K562 (cell line): ENCODE data around the gene UBE2Q1. TPM values are rescaled to one million over a fixed set of nuclear protein-coding genes. Genes with fewer than 3 reads are reported as not detected.

ENCODE experiments used
- ATAC-seq: fragments of 200-7000 bp; cut with Tn5 transposase; 3 replicates; pipeline ENCODE4 v1.9.1; 2020; ENCODE audit warnings: moderate library complexity
- BruUV-seq: library from RNA; stranded (reverse); fragments of 400-500 nt; replicated peaks from 2 replicates; lab custom pipeline; 2021; lab: Mats Ljungman, UMichigan
- CTCF ChIA-PET: fragments of 300-600 bp; formaldehyde crosslinking; extraction: SDS; loops from one replicate; lab custom pipeline; 2021; ENCODE audit warnings: low intra/inter-chr PET ratio; lab: Yijun Ruan, JAX
- POLR2A ChIA-PET: fragments of 300-600, 350-650 bp; sonication (Branson Sonifier 250); formaldehyde crosslinking; extraction: SDS; loops from one replicate; lab custom pipeline; 2021; ENCODE audit warnings: antibody characterized with exemption, inconsistent platforms; lab: Yijun Ruan, JAX
- DNase-seq, 4 experiments: peaks; one replicate each; pipeline versions ENCODE4 v3.0.0 to v3.0.0-alpha.2; 2011 to 2018; ENCODE audit warnings: low spot score in 3 of 4, mixed read lengths in 3 of 4; ENCODE audit errors: extremely low read depth in 1 of 4
- FAIRE-seq: peaks from 2 replicates; lab custom pipeline; 2011; peaks lifted over from hg19 to GRCh38; lab: Jason Lieb, UNC
- H2AFZ ChIP-seq: 2 replicates; pipeline ENCODE4 v1.6.0; 2011; ENCODE audit warnings: low read depth, low read length, control low read depth, inconsistent platforms
- H3K27ac ChIP-seq: fragments of 200-600 bp; 3 replicates; pipeline ENCODE4 v1.8.0; 2011; ENCODE audit warnings: low read depth, mild to moderate bottlenecking, control low read depth, inconsistent platforms, low read length, moderate library complexity, mixed read lengths; ENCODE audit errors: extremely low read depth
- H3K27me3 ChIP-seq, 2 experiments: fragments of 300-600 bp in 1 of 2; 2 replicates in 1 of 2; 3 replicates in 1 of 2; pipeline versions ENCODE4 v1.6.0 to v1.8.0; 2011; ENCODE audit warnings: inconsistent platforms in 2 of 2, low read length in 2 of 2, mild to moderate bottlenecking in 1 of 2, mixed read lengths in 1 of 2, moderate library complexity in 1 of 2; ENCODE audit not compliant: control insufficient read depth in 2 of 2, insufficient read depth in 2 of 2
- H3K36me3 ChIP-seq: fragments of 300-600 bp; 3 replicates; pipeline ENCODE4 v1.8.0; 2011; ENCODE audit warnings: mild to moderate bottlenecking, low read length, inconsistent platforms; ENCODE audit not compliant: control insufficient read depth, insufficient read depth
- H3K4me1 ChIP-seq, 2 experiments: fragments of 200-600 bp in 1 of 2; replicated peaks in 1 of 2; 2 replicates in 1 of 2; 3 replicates in 1 of 2; pipeline versions ENCODE4 v1.5.1 to v1.8.0; 2011; ENCODE audit warnings: inconsistent platforms in 2 of 2, low read length in 2 of 2, mild to moderate bottlenecking in 1 of 2, mixed read lengths in 1 of 2, moderate library complexity in 1 of 2; ENCODE audit not compliant: control insufficient read depth in 2 of 2, insufficient read depth in 2 of 2
- H3K4me2 ChIP-seq: 2 replicates; pipeline ENCODE4 v1.6.1; 2011; ENCODE audit warnings: low read length, control low read depth, inconsistent platforms, mixed read lengths; ENCODE audit not compliant: insufficient read depth
- H3K4me3 ChIP-seq: fragments of 200-600 bp; sonication (generic), shearing (Covaris generic); 2 replicates; pipeline ENCODE4 v1.5.1; 2016; ENCODE audit warnings: control low read depth, inconsistent platforms
- H3K79me2 ChIP-seq: fragments of 200-600 bp; 3 replicates; pipeline ENCODE4 v1.8.0; 2011; ENCODE audit warnings: low read length, inconsistent platforms; ENCODE audit not compliant: control insufficient read depth, insufficient read depth
- H3K9ac ChIP-seq, 2 experiments: 2 replicates each; pipeline versions ENCODE4 v1.6.0 to v1.6.1; 2011; ENCODE audit warnings: low read depth in 2 of 2, low read length in 2 of 2, control low read depth in 1 of 2, inconsistent platforms in 1 of 2, mild to moderate bottlenecking in 1 of 2, mixed read lengths in 1 of 2; ENCODE audit not compliant: insufficient read depth in 1 of 2
- H3K9me1 ChIP-seq: one replicate; pipeline ENCODE4 v1.6.0; 2011; ENCODE audit warnings: inconsistent platforms, mild to moderate bottlenecking, low read length, moderate library complexity; ENCODE audit not compliant: control insufficient read depth, insufficient read depth
- H3K9me3 ChIP-seq: replicated peaks from 2 replicates; pipeline ENCODE4 v1.5.1; 2011; ENCODE audit warnings: low read depth, low read length, inconsistent platforms; ENCODE audit not compliant: control insufficient read depth, insufficient read depth
- H4K20me1 ChIP-seq: replicated peaks from 2 replicates; pipeline ENCODE4 v1.6.1; 2011; ENCODE audit warnings: low read length, inconsistent platforms, mixed read lengths; ENCODE audit not compliant: control insufficient read depth, insufficient read depth
- CREB1 ChIP-seq, 2 experiments: sonication (generic) in 1 of 2; formaldehyde crosslinking in 1 of 2; IDR thresholded peaks; 2 replicates each; pipeline versions ENCODE4 v1.6.1 to v1.8.0; 2012 to 2022; ENCODE audit warnings: inconsistent platforms in 1 of 2, mild to moderate bottlenecking in 1 of 2, missing genetic modification reagents in 1 of 2, moderate library complexity in 1 of 2
- CTBP1 ChIP-seq: fragments of 450-650 bp; IDR thresholded peaks from 2 replicates; pipeline ENCODE4 v1.6.1; 2016; ENCODE audit warnings: borderline replicate concordance
- ETS2 ChIP-seq: IDR thresholded peaks from 2 replicates; pipeline ENCODE4 v1.6.1; 2016; ENCODE audit warnings: borderline replicate concordance, missing genetic modification characterization, mild to moderate bottlenecking, moderate library complexity, missing compliant biosample characterization; ENCODE audit not compliant: poor library complexity, severe bottlenecking
- FOXP4 ChIP-seq: sonication (generic); formaldehyde crosslinking; IDR thresholded peaks from 2 replicates; pipeline ENCODE4 v1.8.0; 2022; ENCODE audit warnings: mild to moderate bottlenecking, missing genetic modification reagents, borderline replicate concordance
- GTF2A2 ChIP-seq: IDR thresholded peaks from 2 replicates; pipeline ENCODE4 v1.6.1; 2016; ENCODE audit warnings: mild to moderate bottlenecking, missing genetic modification characterization, missing compliant biosample characterization
- HMBOX1 ChIP-seq: sonication (generic); IDR thresholded peaks from 2 replicates; pipeline ENCODE4 v1.6.1; 2016
- HNRNPUL1 ChIP-seq: fragments of 200-400 bp; formaldehyde crosslinking; IDR thresholded peaks from 2 replicates; pipeline ENCODE4 v1.6.1; 2017; ENCODE audit warnings: low read length
- JUND ChIP-seq, 2 experiments: IDR thresholded peaks; 2 replicates in 1 of 2; 3 replicates in 1 of 2; pipeline ENCODE4 v1.6.1; 2011; ENCODE audit warnings: borderline replicate concordance in 2 of 2, low read depth in 2 of 2, low read length in 2 of 2, improper control_type of control experiment in 1 of 2, missing biosample characterization in 1 of 2, missing genetic modification characterization in 1 of 2, missing genetic modification reagents in 1 of 2
- KDM5B ChIP-seq: fragments of 200-600 bp; sonication (generic); IDR thresholded peaks from 2 replicates; pipeline ENCODE4 v1.6.1; 2012; ENCODE audit warnings: low read depth, mild to moderate bottlenecking, moderate library complexity, low read length, control low read depth, inconsistent platforms; ENCODE audit not compliant: insufficient replicate concordance
- MYBL2 ChIP-seq, 2 experiments: fragments of 450-650 bp in 1 of 2; sonication (generic) in 1 of 2; formaldehyde crosslinking in 1 of 2; IDR thresholded peaks; 2 replicates each; pipeline versions ENCODE4 v1.6.1 to v1.8.1; 2017 to 2022; ENCODE audit warnings: borderline replicate concordance in 1 of 2, inconsistent platforms in 1 of 2, low read depth in 1 of 2, mild to moderate bottlenecking in 1 of 2, missing genetic modification reagents in 1 of 2, moderate library complexity in 1 of 2
- OTX1 ChIP-seq: fragments of 450-650 bp; formaldehyde crosslinking; IDR thresholded peaks from 2 replicates; pipeline ENCODE4 v1.4.0; 2022; ENCODE audit warnings: mild to moderate bottlenecking
- PATZ1 ChIP-seq: fragments of 250-450 bp; sonication (Bioruptor Pico); IDR thresholded peaks from 2 replicates; pipeline ENCODE4 v1.5.0; 2020; ENCODE audit warnings: mild to moderate bottlenecking, borderline replicate concordance
- POLR2A ChIP-seq: fragments of 450-650 bp; conservative IDR thresholded peaks from 2 replicates; pipeline ENCODE4 v1.6.1; 2016
- PURB ChIP-seq: sonication (generic); formaldehyde crosslinking; IDR thresholded peaks from 2 replicates; pipeline ENCODE4 v1.9.0; 2021; ENCODE audit warnings: low read depth, mild to moderate bottlenecking, missing genetic modification reagents
- PYGO2 ChIP-seq: fragments of 450-650 bp; IDR thresholded peaks from 2 replicates; pipeline ENCODE4 v1.6.1; 2016; ENCODE audit warnings: mild to moderate bottlenecking, missing genetic modification characterization, moderate library complexity, missing compliant biosample characterization
- SAP30 ChIP-seq: fragments of 200-600 bp; sonication (generic); IDR thresholded peaks from 2 replicates; pipeline ENCODE4 v1.6.1; 2012; ENCODE audit warnings: borderline replicate concordance, low read depth, mild to moderate bottlenecking, moderate library complexity, low read length, control low read depth, inconsistent platforms; ENCODE audit not compliant: insufficient read depth, poor library complexity, severe bottlenecking
- ZNF444 ChIP-seq: fragments of 250-450 bp; sonication (Bioruptor Pico); IDR thresholded peaks from 2 replicates; pipeline ENCODE4 v1.4.0; 2020; ENCODE audit warnings: mild to moderate bottlenecking, moderate library complexity
- WGBS: fragments of 100-300 bp; shearing (Covaris generic); methylation state at CpG from one replicate; pipeline ENCODE4 v1.1.6; 2016; ENCODE audit warnings: low coverage, mixed read lengths; ENCODE audit not compliant: insufficient coverage; ENCODE audit errors: missing lambda C conversion rate; 5-methylcytosine and 5-hydroxymethylcytosine counted together
- in situ Hi-C: fragments of 300-500 bp; cut with MboI; formaldehyde crosslinking; loops from 4 replicates; pipeline ENCODE4 v1.15.0; 2018; ENCODE audit warnings: inconsistent platforms, mixed read lengths
- intact Hi-C: fragments of 100-400 bp; cut with micrococcal nuclease; formaldehyde crosslinking; loops from 2 replicates; pipeline ENCODE4 v1.14.2; 2022
- polyA plus RNA-seq, 8 experiments: library from polyadenylated mRNA; depleted of rRNA in 4 of 8; stranded (reverse) in 5 of 8; unstranded in 3 of 8; fragments of >200 nt; fragmentation: Nextera tagmentation in 2 of 8; fragmentation: Illumina TruSeq in 1 of 8; extraction: Ambion mirVana in 2 of 8; extraction: Trizol in 1 of 8; gene quantifications; 2 replicates each; pipeline versions ENCODE4 v1.2.1 to v1.2.3, GENCODE V29; 2011 to 2014; ENCODE audit warnings: inconsistent platforms in 1 of 8, missing spikeins in 1 of 8
- total RNA-seq, 7 experiments: library from RNA; depleted of rRNA in 6 of 7; stranded (reverse); fragments of >200 nt in 6 of 7; fragmentation: Illumina TruSeq in 2 of 7; extraction: Trizol in 2 of 7; gene quantifications; 2 replicates each; pipeline versions ENCODE4 v1.2.1 to v1.2.3, GENCODE V29; 2011 to 2021; ENCODE audit warnings: low replicate concordance in 1 of 7

The UBE2Q1 gene
- total and polyA plus RNA-seq, 9 of the 15 experiments (the other 6 are each of a cell fraction or from before 2014, with no cell fraction given) = 8.0 to 58.8 (median 27.6) TPM

- no peak overlapping the region for H3K9ac ChIP-seq
- 95% methylated on average over 10 of the region's 10 CpGs for WGBS
- no peak for FAIRE-seq
- no peak overlapping the region for H3K4me2 ChIP-seq
- no peaks in the 10 kb centered on the region for H3K9me3 ChIP-seq
- CTCF ChIA-PET = no interaction called here
- intact Hi-C loops (no loop called here), in situ Hi-C loops (no loop called here)
- H3K27me3 ChIP-seq = no peaks in the 10 kb centered on the region
- H4K20me1 ChIP-seq = no peaks in the 10 kb centered on the region; the same call in 1 of the 2 replicates
- POLR2A ChIA-PET = no interaction called here
- H3K4me3 ChIP-seq = no peak overlapping the region
- no peak for DNase-seq
- no peak for ATAC-seq
- peaks cover 3% of the 10 kb centered on the region for H3K9me1 ChIP-seq
- H3K4me1 ChIP-seq = peaks cover 0 to 2% of the 10 kb centered on the region in 2 experiments; a peak in 1 of 5 replicates
- no peaks in the 10 kb centered on the region for H3K79me2 ChIP-seq
- peaks cover 98% of the 10 kb centered on the region for H3K36me3 ChIP-seq
- H3K27ac ChIP-seq = no peak overlapping the region
- H2AFZ ChIP-seq = no peak overlapping the region
- no TSS peak for BruUV-seq
- TF ChIP-seq ZNF444 (CRISPR knock-in tag) (no peak), JUND (IDR thresholded peaks at IDR 0.05; ENCODE audit: borderline replicate concordance, low read depth, low read length) (no peak), JUND (tag; IDR thresholded peaks at IDR 0.05; ENCODE audit: borderline replicate concordance, low read depth, low read length) (no peak), HNRNPUL1 (no peak), CREB1 (IDR thresholded peaks at IDR 0.05) (no peak), CREB1 (CRISPR knock-in tag; IDR thresholded peaks at IDR 0.05) (no peak), FOXP4 (CRISPR knock-in tag) (no peak), HMBOX1 (no peak), PURB (CRISPR knock-in tag) (no peak), MYBL2 (IDR thresholded peaks at IDR 0.05; ENCODE audit: low read depth) (no peak), MYBL2 (CRISPR knock-in tag; IDR thresholded peaks at IDR 0.05; ENCODE audit: borderline replicate concordance) (no peak), PATZ1 (CRISPR knock-in tag) (no peak), CTBP1 (no peak), OTX1 (CRISPR knock-in tag) (no peak), ETS2 (tag) (no peak), KDM5B (no peak), PYGO2 (tag) (no peak), GTF2A2 (tag) (no peak), POLR2A (no peak), SAP30 (no peak)
Observed at GRCh38 chr1:154586231-154586630, 27.8 kb upstream of the UBE2Q1 start.
